OCI-LY7 (cell line): ENCODE results near the gene NOCT.

Experiments used
- EZH2phosphoT487 ChIP-seq: fragments of 200-600 bp; sonication (generic); IDR thresholded peaks from 2 replicates; pipeline ENCODE4 v1.6.1; 2018; ENCODE audit warnings: low read depth, borderline replicate concordance, mild to moderate bottlenecking, mixed run types, antibody characterized with exemption, low read length, moderate library complexity, mixed read lengths
- TF ChIP-seq, protein P1 (sequence below): fragments of 200-600 bp; sonication (generic); conservative IDR thresholded peaks from 2 replicates; pipeline ENCODE4 v1.5.1; 2014; ENCODE audit warnings: mild to moderate bottlenecking, antibody characterized with exemption, low read length, moderate library complexity, mixed read lengths

DNA sequence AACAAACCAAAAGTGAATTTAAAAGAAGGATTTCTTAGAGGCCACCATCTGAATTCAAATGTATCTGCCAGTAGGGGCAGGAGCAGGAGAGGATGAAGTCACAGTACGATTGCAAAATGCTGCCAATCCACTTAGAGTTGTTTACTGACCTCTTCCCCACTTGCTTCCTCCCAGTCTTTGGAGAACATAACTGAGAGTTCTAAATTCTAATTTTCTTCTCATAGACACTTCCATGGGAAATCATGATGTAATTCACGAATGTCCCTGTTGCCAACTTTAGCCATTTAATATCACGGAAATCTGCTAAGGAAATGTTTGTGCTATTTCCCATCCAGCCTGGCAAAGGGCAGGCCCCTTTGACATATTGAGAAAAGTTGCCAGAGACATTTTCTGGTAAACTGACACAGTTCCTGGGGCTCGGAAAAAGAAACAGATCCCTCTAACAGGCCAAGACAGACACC, 33.6 kb upstream of the NOCT start:
- TF ChIP-seq, protein P1, sequence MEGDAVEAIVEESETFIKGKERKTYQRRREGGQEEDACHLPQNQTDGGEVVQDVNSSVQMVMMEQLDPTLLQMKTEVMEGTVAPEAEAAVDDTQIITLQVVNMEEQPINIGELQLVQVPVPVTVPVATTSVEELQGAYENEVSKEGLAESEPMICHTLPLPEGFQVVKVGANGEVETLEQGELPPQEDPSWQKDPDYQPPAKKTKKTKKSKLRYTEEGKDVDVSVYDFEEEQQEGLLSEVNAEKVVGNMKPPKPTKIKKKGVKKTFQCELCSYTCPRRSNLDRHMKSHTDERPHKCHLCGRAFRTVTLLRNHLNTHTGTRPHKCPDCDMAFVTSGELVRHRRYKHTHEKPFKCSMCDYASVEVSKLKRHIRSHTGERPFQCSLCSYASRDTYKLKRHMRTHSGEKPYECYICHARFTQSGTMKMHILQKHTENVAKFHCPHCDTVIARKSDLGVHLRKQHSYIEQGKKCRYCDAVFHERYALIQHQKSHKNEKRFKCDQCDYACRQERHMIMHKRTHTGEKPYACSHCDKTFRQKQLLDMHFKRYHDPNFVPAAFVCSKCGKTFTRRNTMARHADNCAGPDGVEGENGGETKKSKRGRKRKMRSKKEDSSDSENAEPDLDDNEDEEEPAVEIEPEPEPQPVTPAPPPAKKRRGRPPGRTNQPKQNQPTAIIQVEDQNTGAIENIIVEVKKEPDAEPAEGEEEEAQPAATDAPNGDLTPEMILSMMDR = no peak
- TF ChIP-seq EZH2phosphoT487 = no peak
